BJ (cell line): ENCODE measurements around the gene MED13L. TPM values are rescaled to one million over a fixed set of nuclear protein-coding genes. Genes with fewer than 3 reads are reported as not detected.

ENCODE experiments used
- CTCF ChIA-PET: fragments of 350-600 bp; formaldehyde crosslinking; extraction: SDS; loops from one replicate; lab custom pipeline; 2021; ENCODE audit warnings: antibody characterized with exemption, inconsistent platforms; lab: Yijun Ruan, JAX
- POLR2A ChIA-PET: fragments of 300-600 bp; sonication (Branson Sonifier 250); formaldehyde crosslinking; extraction: SDS; loops from one replicate; lab custom pipeline; 2021; ENCODE audit warnings: antibody characterized with exemption; lab: Charles Lee
- DNase-seq: peaks from one replicate; pipeline ENCODE4 v3.0.0-alpha.2; 2011; ENCODE audit warnings: low read depth
- H3K27me3 ChIP-seq: 2 replicates; pipeline ENCODE4 v1.6.0; 2011; ENCODE audit warnings: low read length; ENCODE audit not compliant: control insufficient read depth, insufficient read depth
- H3K36me3 ChIP-seq: 2 replicates; pipeline ENCODE4 v1.5.1; 2011; ENCODE audit warnings: low read length; ENCODE audit not compliant: control insufficient read depth, insufficient read depth
- H3K4me3 ChIP-seq: 2 replicates; pipeline ENCODE4 v1.5.1; 2011; ENCODE audit warnings: low read depth, mild to moderate bottlenecking, control low read depth, low read length
- polyA plus RNA-seq: library from polyadenylated mRNA; depleted of rRNA; stranded (reverse); fragments of >200 nt; gene quantifications from 2 replicates; pipeline ENCODE4 v1.2.3, GENCODE V29; 2011
- TF ChIP-seq, protein P1 (sequence below): IDR thresholded peaks from 2 replicates; pipeline ENCODE4 v1.5.1; 2011; ENCODE audit warnings: low read depth, mild to moderate bottlenecking, control low read depth, inconsistent platforms, low read length, moderate library complexity; ENCODE audit not compliant: insufficient read depth

Gene MED13L
- polyA plus RNA-seq, 1 experiment: 43.7 TPM

- TF ChIP-seq, protein P1, sequence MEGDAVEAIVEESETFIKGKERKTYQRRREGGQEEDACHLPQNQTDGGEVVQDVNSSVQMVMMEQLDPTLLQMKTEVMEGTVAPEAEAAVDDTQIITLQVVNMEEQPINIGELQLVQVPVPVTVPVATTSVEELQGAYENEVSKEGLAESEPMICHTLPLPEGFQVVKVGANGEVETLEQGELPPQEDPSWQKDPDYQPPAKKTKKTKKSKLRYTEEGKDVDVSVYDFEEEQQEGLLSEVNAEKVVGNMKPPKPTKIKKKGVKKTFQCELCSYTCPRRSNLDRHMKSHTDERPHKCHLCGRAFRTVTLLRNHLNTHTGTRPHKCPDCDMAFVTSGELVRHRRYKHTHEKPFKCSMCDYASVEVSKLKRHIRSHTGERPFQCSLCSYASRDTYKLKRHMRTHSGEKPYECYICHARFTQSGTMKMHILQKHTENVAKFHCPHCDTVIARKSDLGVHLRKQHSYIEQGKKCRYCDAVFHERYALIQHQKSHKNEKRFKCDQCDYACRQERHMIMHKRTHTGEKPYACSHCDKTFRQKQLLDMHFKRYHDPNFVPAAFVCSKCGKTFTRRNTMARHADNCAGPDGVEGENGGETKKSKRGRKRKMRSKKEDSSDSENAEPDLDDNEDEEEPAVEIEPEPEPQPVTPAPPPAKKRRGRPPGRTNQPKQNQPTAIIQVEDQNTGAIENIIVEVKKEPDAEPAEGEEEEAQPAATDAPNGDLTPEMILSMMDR: no peak
- Histone ChIP-seq H3K36me3 (no peaks in the 10 kb centered on the region), H3K27me3 (no peaks in the 10 kb centered on the region), H3K4me3 (no peak overlapping the region)
- CTCF ChIA-PET: interaction anchor here (0.6 to 1.9 kb wide), 2 partner anchors 9 to 130 kb away, joined by 4 to 6 read pairs; no protein-coding TSS in a partner anchor
- no peak for DNase-seq
- POLR2A ChIA-PET: no interaction called here
These were observed 31.9 kb upstream of the MED13L start for GRCh38 chr12:116309343-116309742.

DNA sequence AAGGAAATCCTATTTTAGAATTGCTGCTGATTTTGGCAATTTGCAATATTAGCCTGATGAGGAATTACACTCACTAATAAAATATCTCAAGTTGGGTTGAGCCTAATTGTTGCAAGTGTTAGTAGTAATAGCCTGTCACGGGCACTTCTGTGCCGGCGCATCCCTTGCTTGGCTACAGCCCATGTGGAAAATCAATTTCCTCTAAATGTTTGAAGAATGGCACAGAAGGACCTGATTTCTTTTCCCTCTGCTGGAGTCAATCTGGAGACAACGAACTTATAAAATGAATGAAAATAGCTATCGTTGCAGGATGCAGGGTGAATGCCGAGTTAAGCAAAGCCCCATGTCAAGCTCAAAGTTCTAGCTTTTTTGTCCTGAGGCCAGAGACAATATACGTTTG, 31.2 kb upstream of the MED13L start:
- no peak for DNase-seq
- H3K36me3 ChIP-seq: no peaks in the 10 kb centered on the region
- CTCF ChIA-PET: interaction anchor here (1.9 kb wide), 1 partner anchor 9 kb away, joined by 4 read pairs; no protein-coding TSS in a partner anchor
- TF ChIP-seq, protein P1: no peak
- H3K27me3 ChIP-seq: no peaks in the 10 kb centered on the region
- H3K4me3 ChIP-seq: no peak overlapping the region
- POLR2A ChIA-PET: no interaction called here

- CTCF ChIA-PET: no interaction called here
- H3K36me3 ChIP-seq: no peaks in the 10 kb centered on the region
- POLR2A ChIA-PET: no interaction called here
- H3K27me3 ChIP-seq: no peaks in the 10 kb centered on the region
- no peak for DNase-seq
- no peak overlapping the region for H3K4me3 ChIP-seq
- TF ChIP-seq, protein P1: no peak
These were observed 29.5 kb upstream of the MED13L start for GRCh38 chr12:116306968-116307367.

DNA sequence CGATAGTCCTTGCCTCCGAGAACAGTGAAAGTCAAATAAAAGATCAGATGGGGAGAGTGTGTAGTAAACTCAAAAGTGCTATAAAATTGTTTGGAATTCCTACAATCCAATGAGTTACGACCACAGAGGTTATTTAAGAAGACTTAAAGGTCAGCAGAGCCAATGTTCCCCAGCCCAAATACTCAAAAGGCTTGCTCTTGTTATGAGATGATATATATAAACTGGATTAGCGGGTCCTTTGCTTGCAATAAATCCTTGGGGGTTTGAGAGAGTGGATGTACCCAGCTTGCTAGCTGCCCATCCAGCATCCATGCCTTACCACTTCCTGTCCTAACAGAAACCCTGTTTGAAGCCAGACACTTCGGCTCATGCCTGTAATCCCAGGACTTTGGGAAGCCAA, 29.0 kb upstream of the MED13L start:
- ChIA-PET CTCF (no interaction called here), POLR2A (no interaction called here)
- Histone ChIP-seq H3K4me3 (no peak overlapping the region), H3K36me3 (no peaks in the 10 kb centered on the region), H3K27me3 (no peaks in the 10 kb centered on the region)
- TF ChIP-seq, protein P1: no peak
- no peak for DNase-seq

- CTCF ChIA-PET: interaction anchor here (1.4 to 1.5 kb wide), 2 partner anchors 8 to 17 kb away, joined by 4 read pairs; no protein-coding TSS in a partner anchor
- POLR2A ChIA-PET: no interaction called here
- H3K27me3 ChIP-seq: no peaks in the 10 kb centered on the region
These were observed 27.1 kb upstream of the MED13L start for GRCh38 chr12:116304621-116305020.

More at GRCh38 chr12:116304621-116305020, 27.1 kb upstream of the MED13L start:
- H3K36me3 ChIP-seq: no peaks in the 10 kb centered on the region
- TF ChIP-seq, protein P1: no peak
- no peak for DNase-seq
- no peak overlapping the region for H3K4me3 ChIP-seq
